Right kidney (tissue), 1 donor: ENCODE data around the gene TRAF3.
"Not testable (repeated sequence)": the region's sequence is repeated elsewhere in the genome, so short reads cannot be mapped to it uniquely, and the experiment has no call there.

Experiments used
- DNase-seq: peaks from one replicate; pipeline ENCODE4 v3.0.0-alpha.2; 2016

Gene TRAF3

DNA sequence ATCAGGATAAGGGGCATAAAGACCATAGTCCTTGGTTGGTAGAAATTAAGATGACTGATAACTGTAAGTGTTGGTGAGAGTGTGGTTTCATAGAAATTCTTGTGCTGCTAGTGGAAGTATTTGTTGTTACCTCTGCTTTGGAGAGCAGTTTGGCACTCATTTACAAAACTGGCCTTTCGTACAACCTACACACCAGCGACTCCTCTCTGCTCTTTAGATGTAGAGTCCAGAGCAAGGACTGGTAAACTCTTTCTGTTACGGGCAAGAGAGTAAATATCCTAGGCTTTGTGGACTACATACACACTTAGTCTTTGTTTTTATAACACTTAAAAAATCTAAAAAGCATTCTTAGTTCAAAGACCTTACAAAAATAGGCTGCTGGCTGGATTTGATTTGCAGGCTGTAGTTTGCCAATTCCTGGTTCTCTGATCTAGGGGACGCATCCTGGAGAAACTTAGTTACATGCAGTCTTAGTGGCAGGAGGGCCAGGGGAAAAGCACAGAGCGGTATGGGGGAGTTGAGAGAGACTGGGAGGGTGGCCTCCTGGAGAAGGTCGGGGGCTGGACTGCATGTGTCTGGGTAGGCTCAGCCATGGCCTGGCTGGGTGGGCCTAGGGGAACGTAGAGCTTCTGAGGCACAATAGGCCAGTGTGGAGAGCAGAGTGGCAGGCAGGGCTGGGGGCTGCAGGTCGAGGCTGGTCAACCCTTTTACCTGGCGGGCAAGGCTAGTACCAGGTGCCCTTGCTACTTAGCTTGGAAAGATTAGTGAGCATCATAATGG is 89.9 kb downstream of the TRAF3 start:
- no peak for DNase-seq

GRCh38 chr14:102867826-102868580 is 90.8 kb downstream of the TRAF3 start:
- DNase-seq, result no peak

DNA sequence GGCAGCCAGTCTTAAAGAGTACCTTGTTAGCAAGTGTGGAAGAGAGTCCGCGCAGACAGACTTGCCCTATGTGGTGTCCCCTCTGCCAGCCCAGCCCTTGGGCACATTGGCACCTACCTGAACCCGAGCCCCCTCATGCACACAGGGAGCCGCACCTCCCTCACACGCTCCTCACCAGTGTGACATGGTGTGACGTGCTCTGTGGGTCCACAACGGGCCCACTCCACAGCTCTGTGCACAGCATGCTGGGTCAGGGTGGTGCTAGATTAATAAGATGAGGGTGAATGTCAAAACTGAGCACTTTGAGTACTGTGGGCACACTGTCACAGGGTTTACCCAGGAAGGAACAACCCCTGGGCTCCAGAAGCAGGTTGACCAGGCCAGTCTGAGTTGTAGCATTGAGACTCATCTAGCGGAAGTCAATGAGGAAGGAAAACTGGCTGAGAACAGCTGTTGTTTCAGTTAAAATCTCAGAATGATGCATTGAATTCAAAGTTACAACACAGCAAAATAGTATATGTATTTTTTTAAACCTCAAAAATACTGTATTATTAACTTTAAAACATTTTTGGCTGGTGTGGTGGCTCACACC is 91.8 kb downstream of the TRAF3 start:
- DNase-seq, result no peak

DNA sequence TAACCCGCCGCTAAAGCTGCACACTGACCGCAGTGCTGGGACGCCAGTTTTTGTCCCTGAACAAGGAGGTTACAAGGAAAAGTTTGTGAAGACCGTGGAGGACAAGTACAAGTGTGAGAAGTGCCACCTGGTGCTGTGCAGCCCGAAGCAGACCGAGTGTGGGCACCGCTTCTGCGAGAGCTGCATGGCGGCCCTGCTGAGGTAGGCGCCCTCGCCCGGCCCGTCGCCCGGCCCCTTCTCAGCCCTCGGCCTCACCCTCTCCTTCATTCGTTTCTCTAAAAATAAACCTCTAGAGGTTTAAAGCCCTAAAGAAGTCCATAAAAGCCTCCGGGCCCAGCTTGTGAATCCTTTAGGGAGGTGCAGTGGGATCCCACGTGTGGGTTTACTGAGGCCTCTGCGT is 93.0 kb downstream of the TRAF3 start:
- DNase-seq, result no peak

GRCh38 chr14:102870994-102871831 is 94.0 kb downstream of the TRAF3 start:
- no peak for DNase-seq

DNA sequence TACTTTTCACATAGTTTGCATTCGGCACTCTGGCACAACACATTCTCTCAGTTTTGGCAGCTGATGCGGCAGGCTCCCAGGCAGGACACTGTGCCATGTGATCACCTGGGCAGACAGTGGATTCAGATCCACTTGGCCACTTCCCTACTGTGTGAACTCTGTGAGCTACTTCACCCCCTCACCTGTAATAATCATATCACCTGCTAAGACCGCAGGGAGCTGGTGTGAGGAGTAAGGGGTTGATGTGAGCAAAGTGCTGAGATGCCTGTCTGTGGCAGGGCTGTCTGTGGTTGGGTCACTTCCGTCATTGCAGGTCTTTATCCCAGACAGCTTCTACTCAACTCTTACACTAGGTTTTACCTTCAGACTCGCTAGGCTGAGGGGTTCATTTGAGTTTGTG is 94.8 kb downstream of the TRAF3 start:
- DNase-seq, result no peak

GRCh38 chr14:102873131-102873530 is 95.9 kb downstream of the TRAF3 start:
- DNase-seq, result no peak

DNA sequence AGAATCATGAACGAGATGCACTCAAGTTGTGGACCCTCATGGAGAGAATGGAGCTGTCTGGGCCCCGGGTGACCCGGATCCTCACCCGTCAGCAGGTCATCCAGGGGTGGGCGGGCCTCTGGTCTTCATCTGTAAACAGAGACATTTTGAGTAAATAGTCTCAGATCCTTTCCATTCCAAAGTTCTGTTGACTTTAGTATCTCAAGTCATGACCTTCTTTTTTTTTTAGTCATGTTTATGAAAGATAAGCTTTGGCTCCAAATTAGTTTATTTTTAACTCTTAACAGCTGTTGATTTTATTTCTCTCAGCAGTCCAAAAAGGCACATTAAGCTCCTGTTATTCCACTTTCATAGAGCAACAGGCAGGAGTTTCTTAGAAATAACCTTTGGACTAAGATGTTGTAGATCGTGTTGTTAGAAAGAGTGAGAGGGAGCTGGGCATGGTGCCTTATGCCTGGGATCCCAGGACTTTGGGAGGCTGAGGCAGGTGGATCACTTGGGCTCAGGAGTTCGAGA is 96.4 kb downstream of the TRAF3 start:
- DNase-seq, result no peak

GRCh38 chr14:102875652-102876051 is 98.4 kb downstream of the TRAF3 start:
- no peak for DNase-seq

GRCh38 chr14:102877511-102877910 is 100.3 kb downstream of the TRAF3 start:
- not testable (repeated sequence) for DNase-seq

DNA sequence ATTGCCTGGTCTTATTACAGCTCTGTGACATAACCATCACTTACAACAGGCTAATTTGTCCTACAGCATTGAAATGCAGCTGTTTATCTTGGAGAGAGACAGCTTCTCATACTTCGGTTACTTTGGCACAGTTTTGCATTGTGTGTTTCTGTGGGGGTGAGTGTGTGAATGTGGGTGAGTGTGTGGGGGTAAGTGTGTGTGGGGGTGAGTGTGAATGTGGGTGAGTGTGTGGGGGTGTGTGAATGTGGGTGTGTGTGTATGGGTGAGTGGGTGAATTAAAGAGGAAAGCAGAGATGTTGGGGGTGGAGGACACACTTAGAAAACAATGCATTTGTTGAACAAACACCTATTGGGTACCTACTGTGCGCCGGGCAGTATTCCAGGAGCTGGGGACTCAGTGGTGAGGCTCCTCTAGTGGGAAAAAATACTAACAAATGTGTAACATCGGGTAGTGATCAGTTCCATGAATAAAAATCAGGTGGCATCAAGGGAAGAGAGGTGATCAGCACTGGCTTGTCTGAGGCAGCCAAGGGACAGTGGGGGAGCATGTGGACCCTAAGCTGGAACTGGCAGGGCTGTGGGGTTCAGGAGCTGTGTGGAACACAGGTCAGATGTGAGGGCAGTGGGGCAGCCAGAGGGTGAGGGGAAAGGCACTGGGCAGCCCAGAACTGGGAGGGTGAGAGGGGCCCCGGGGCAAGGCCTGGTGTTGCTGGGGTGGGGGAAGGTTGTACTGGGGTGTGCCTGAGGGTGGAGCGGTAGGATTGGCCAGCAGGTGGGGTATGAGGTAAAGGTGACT is 101.1 kb downstream of the TRAF3 start:
- DNase-seq, result no peak

DNA sequence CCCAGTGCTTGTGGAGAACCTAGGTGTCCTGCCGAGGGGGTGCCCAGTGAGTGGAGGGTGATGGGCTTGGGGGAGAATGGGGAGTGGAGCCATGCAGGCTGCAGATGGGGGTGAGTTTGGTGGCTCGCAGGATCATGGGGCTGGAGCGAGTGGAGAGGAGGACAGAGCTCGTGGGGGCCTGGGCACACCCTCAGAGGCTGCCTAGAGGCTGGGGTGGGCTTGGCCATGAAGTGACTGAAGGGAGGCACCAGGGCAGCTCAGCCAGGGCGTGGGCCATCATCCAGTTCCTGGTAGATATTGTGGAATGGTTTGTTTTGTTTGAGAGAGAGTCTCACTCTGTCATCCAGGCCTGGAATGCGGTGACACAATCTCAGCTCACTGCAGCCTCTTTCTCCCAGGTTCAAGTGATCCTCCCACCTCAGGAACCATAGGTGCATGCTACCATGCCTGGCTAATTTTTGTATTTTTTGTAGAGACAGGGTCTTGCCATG is 101.8 kb downstream of the TRAF3 start:
- no peak for DNase-seq

DNA sequence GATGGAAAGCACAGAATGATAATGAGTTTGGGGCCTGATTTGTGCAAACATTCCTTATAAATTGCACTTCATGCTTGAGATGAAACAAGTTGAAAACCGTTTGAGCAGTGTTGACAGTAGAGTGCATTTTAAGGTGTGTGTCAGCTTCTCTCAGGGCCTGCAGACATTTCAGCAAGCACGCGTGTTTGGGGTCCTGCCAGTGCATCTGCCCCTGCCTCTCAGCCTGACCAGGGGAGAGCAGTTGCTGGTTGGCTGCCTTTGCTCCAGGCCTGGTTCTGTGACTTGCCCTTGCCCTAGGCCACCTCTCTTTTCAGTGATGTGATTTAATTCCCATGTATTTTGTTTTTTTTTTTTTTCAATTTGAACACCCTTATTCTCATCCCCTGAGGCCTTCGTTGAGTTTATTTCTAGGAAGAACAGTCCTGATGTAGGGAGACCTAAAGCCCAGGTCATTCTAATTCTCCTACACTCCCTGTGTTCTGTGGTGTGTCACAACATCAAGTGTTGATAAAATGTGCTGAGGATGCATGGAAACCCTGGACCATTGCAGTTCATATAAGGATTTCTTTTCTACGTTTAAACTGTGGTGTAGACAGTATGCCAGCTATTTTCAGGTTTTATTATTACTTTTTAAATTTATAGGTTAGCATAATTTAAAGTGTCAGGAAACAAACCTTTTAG is 105.1 kb downstream of the TRAF3 start:
- no peak for DNase-seq

GRCh38 chr14:102883089-102883541 is 105.9 kb downstream of the TRAF3 start:
- no peak for DNase-seq

GRCh38 chr14:102883554-102883953 is 106.3 kb downstream of the TRAF3 start:
- no peak for DNase-seq

GRCh38 chr14:102885737-102886447 is 108.6 kb downstream of the TRAF3 start:
- DNase-seq, result no peak

GRCh38 chr14:102888748-102889147 is 111.5 kb downstream of the TRAF3 start:
- DNase-seq, result no peak

- DNase-seq, result no peak
Measured at GRCh38 chr14:102889615-102890014, 112.4 kb downstream of the TRAF3 start.

GRCh38 chr14:102891111-102891510 is 113.9 kb downstream of the TRAF3 start:
- DNase-seq, result no peak

GRCh38 chr14:102891556-102891955 is 114.3 kb downstream of the TRAF3 start:
- no peak for DNase-seq
